ENCODE results near the gene PTPN14. TPM values are rescaled to one million over a fixed set of nuclear protein-coding genes. Genes with fewer than 3 reads are reported as not detected.
"Not testable (repeated sequence)": the region's sequence is repeated elsewhere in the genome, so short reads cannot be mapped to it uniquely, and the experiment has no call there.

PTPN14 gene
- total RNA-seq, 1 donor from 2014 or later, result 42.4 TPM

- no peak for DNase-seq (ENCODE audit: low spot score)
Measured at GRCh38 chr1:214542275-214543199, 8.9 kb downstream of the PTPN14 start.

GRCh38 chr1:214541693-214542092 lies 9.7 kb downstream of the PTPN14 start:
- DNase-seq (ENCODE audit: low spot score), result no peak

GRCh38 chr1:214541206-214541605 lies 10.2 kb downstream of the PTPN14 start:
- DNase-seq (ENCODE audit: low spot score), result no peak

GRCh38 chr1:214540324-214540723 lies 11.1 kb downstream of the PTPN14 start:
- no peak for DNase-seq (ENCODE audit: low spot score)

GRCh38 chr1:214538496-214538895 lies 12.9 kb downstream of the PTPN14 start:
- DNase-seq (ENCODE audit: low spot score), result peak; percentile 55

GRCh38 chr1:214537872-214538473 lies 13.4 kb downstream of the PTPN14 start:
- DNase-seq (ENCODE audit: low spot score), result no peak

- DNase-seq (ENCODE audit: low spot score), result no peak
Measured at GRCh38 chr1:214537219-214537618, 14.2 kb downstream of the PTPN14 start.

- no peak for DNase-seq (ENCODE audit: low spot score)
Measured at GRCh38 chr1:214532070-214532469, 19.3 kb downstream of the PTPN14 start.

GRCh38 chr1:214525535-214526019 lies 25.8 kb downstream of the PTPN14 start:
- DNase-seq (ENCODE audit: low spot score), result no peak

GRCh38 chr1:214524824-214525223 lies 26.6 kb downstream of the PTPN14 start:
- DNase-seq (ENCODE audit: low spot score), result no peak

- no peak for DNase-seq (ENCODE audit: low spot score)
Measured at GRCh38 chr1:214523124-214523824, 28.1 kb downstream of the PTPN14 start.

- not testable (repeated sequence) for DNase-seq (ENCODE audit: low spot score)
Measured at GRCh38 chr1:214521458-214521857, 29.9 kb downstream of the PTPN14 start.

GRCh38 chr1:214520544-214521165 lies 30.7 kb downstream of the PTPN14 start:
- DNase-seq (ENCODE audit: low spot score), result no peak

GRCh38 chr1:214518361-214518760 lies 33.0 kb downstream of the PTPN14 start:
- DNase-seq (ENCODE audit: low spot score), result no peak

GRCh38 chr1:214516434-214517326 lies 34.7 kb downstream of the PTPN14 start:
- no peak for DNase-seq (ENCODE audit: low spot score)

- no peak for DNase-seq (ENCODE audit: low spot score)
Measured at GRCh38 chr1:214515544-214516433, 35.6 kb downstream of the PTPN14 start.

GRCh38 chr1:214514819-214515383 lies 36.5 kb downstream of the PTPN14 start:
- peak; percentile 6 for DNase-seq (ENCODE audit: low spot score)

- no peak for DNase-seq (ENCODE audit: low spot score)
Measured at GRCh38 chr1:214514032-214514818, 37.2 kb downstream of the PTPN14 start.

All from umbilical cord (tissue), 2 donors.